ENCODE measurements around the gene AGBL4.

The AGBL4 gene

GRCh38 chr1:48670234-48671020 is 1353.3 kb downstream of the AGBL4 start:
- TF ChIP-seq GATA3 (IDR thresholded peaks at IDR 0.05; ENCODE audit: low read depth, low read length) = no peak
- no peak; the same call in 1 of the 2 replicates for TF ChIP-seq GATA2 (IDR thresholded peaks at IDR 0.05; ENCODE audit: low read depth, low read length)

DNA sequence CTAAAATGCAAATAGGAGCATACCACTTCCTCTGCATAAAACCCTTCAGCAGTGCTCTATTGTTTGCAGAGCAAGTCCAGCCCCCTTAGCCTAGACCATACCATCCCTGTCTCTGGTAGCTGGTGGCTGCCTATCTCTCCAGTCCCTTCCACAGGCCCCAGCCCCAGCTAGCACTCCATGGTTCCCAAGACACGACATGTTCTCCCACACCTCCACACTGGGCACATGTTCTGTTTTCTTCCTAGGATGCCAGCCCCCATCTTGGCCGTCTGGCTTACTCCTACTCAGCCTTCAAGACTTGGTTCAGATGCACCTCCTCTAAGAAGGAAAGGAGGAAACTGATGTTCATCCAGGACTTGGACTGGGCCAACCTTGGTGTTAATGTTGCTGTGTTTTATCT is 1355.4 kb downstream of the AGBL4 start:
- TF ChIP-seq GATA3 (IDR thresholded peaks at IDR 0.05; ENCODE audit: low read depth, low read length) (no peak), GATA2 (IDR thresholded peaks at IDR 0.05; ENCODE audit: low read depth, low read length) (no peak)

- TF ChIP-seq GATA2 (IDR thresholded peaks at IDR 0.05; ENCODE audit: low read depth, low read length) (no peak), GATA3 (IDR thresholded peaks at IDR 0.05; ENCODE audit: low read depth, low read length) (no peak)
Observed at GRCh38 chr1:48667782-48668181, 1356.0 kb downstream of the AGBL4 start.

DNA sequence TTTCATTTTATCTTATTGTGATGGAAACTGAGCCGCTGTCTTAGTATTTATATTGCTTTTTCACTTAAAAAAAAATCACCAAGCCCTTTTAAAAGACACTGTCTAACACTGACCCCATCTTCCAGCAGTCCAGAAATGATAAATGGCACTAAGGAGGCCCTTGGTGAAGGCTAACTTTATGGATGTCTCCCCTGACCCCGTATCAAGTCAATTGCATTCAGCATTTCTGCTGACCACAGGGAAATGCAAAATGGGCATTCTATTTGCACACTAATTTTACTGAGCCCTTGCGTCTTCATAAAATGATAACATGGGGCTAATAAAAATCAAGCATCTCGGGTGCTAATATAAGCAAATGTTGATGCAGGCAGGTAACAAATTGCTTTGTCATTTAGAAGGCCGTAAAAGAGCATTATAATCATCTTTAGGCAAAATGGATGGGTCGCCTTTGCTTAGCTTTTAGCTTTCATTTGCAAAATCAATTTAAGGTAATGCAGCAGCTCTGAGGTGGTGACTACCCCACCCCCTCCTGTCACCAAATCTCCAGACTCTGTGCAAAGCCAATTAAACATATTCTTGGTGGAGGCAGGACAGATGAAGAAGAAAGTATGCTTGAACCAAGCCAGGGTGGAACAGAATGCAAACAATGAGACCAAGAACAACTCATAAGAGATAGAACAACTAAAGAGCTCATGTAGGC is 1357.9 kb downstream of the AGBL4 start:
- no peak for TF ChIP-seq GATA3 (IDR thresholded peaks at IDR 0.05; ENCODE audit: low read depth, low read length)
- TF ChIP-seq GATA2 (IDR thresholded peaks at IDR 0.05; ENCODE audit: low read depth, low read length) = no peak

GRCh38 chr1:48661726-48662463 is 1361.9 kb downstream of the AGBL4 start:
- no peak for TF ChIP-seq GATA2 (IDR thresholded peaks at IDR 0.05; ENCODE audit: low read depth, low read length)
- no peak for TF ChIP-seq GATA3 (IDR thresholded peaks at IDR 0.05; ENCODE audit: low read depth, low read length)

DNA sequence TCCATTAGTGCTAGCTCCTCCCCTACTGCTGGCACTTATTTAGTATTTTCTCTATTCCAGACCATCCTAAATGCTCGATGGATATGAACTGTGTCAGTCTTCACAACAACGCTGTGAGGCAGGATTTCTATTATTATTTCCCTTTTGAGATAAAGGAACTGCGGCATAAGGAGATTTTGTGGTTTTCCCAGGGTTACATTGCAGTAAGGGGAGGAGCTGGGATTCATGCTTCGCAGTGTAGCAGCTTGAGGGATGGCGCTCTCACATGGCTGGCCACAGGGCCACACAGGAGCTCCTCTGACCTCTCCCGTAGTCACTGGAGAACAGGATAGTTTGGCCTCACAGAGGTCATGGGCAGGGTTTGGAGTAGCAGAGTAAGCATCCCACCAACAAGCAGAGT is 1364.0 kb downstream of the AGBL4 start:
- TF ChIP-seq GATA3 (IDR thresholded peaks at IDR 0.05; ENCODE audit: low read depth, low read length) (no peak), GATA2 (IDR thresholded peaks at IDR 0.05; ENCODE audit: low read depth, low read length) (no peak)

- TF ChIP-seq GATA3 (IDR thresholded peaks at IDR 0.05; ENCODE audit: low read depth, low read length) = no peak
- no peak for TF ChIP-seq GATA2 (IDR thresholded peaks at IDR 0.05; ENCODE audit: low read depth, low read length)
Observed at GRCh38 chr1:48657413-48657812, 1366.3 kb downstream of the AGBL4 start.

DNA sequence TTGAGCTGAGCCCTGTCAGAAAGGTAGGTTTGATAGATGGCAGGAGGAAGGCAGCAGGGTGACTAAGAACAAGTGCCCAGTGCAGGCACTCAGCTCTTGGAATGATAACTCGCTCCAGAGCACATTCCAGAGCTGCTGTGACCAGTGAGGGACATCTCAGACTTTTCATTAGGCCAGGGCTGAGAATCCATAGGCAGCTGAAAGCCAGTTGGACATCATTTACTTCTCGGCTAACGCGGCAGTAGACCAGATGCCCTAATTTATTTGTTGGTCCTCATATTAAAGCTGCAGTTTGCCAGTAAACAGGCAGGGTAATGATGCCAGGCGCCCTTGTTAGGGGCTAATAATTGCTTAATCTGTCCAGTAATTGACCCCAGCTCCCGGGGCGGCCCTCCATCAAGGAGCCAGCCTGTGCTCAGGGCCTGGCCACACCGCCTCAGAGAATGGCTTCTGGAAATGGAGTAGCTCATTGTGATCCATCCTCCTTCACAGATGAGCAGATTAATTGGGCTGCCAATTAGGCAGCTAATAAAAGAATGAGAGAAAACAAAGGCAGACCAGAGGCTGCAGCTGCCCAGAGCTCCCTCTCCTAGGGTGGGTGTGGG is 1369.0 kb downstream of the AGBL4 start:
- peak; percentile 74 for TF ChIP-seq GATA2 (IDR thresholded peaks at IDR 0.05; ENCODE audit: low read depth, low read length)
- no peak for TF ChIP-seq GATA3 (IDR thresholded peaks at IDR 0.05; ENCODE audit: low read depth, low read length)

GRCh38 chr1:48652334-48652733 is 1371.4 kb downstream of the AGBL4 start:
- TF ChIP-seq GATA2 (IDR thresholded peaks at IDR 0.05; ENCODE audit: low read depth, low read length) (no peak), GATA3 (IDR thresholded peaks at IDR 0.05; ENCODE audit: low read depth, low read length) (no peak)

GRCh38 chr1:48649880-48650279 is 1373.9 kb downstream of the AGBL4 start:
- no peak for TF ChIP-seq GATA3 (IDR thresholded peaks at IDR 0.05; ENCODE audit: low read depth, low read length)
- TF ChIP-seq GATA2 (IDR thresholded peaks at IDR 0.05; ENCODE audit: low read depth, low read length) = no peak

DNA sequence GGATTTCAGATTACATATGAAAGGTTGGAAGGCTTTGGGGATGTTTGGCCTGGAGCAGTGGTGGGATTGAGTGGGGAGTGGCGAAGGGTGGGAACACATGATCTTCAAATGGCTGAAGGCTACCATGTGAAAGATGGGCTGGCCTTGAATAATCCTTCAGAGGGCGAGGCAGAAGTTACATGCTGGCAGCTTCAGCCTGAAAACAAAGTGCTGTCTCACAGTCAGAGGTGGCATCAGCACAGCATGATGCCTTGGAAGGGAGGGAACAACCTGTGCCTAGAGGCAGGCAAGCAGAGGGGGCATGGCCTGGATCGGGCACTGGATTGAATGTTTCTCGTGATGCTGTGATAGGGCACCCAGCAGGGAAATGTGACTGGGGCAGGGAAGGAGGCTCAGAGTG is 1377.9 kb downstream of the AGBL4 start:
- no peak for TF ChIP-seq GATA3 (IDR thresholded peaks at IDR 0.05; ENCODE audit: low read depth, low read length)
- no peak for TF ChIP-seq GATA2 (IDR thresholded peaks at IDR 0.05; ENCODE audit: low read depth, low read length)

GRCh38 chr1:48644905-48645605 is 1378.7 kb downstream of the AGBL4 start:
- no peak for TF ChIP-seq GATA3 (IDR thresholded peaks at IDR 0.05; ENCODE audit: low read depth, low read length)
- no peak for TF ChIP-seq GATA2 (IDR thresholded peaks at IDR 0.05; ENCODE audit: low read depth, low read length)

DNA sequence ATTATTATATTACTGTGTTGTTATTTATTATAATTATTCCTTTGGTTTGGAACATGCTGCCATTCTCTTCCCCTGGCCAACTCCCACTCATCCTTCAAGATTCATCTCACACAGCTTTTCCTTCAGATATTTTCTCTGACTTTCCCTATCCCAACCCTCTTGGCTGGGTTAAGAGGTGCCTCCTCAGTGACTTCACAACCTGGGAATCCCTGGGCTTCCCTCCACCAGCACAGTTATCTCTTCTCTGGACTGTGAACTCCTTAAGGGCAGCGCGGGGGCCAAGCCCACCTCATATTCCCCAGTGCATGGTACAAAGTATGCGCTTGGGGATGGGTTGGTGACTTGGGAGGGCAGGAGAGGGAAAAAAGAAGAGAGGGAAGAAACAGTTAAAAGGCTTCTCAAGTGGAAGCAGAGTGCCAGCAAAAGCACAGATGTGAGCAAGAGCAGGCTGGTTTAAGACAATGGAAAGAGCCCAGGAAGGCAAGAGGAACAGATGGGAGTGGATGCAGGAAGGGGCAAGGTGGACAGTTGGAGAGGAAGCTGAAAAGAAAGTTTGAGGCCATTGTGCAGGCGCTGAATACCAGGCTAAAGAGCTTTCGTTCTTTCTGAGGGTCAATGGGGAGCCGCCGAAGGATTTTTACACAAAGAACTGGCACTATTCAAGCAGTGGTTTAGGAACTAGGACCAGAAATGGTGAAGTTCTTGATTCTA is 1379.4 kb downstream of the AGBL4 start:
- TF ChIP-seq GATA3 (IDR thresholded peaks at IDR 0.05; ENCODE audit: low read depth, low read length) (no peak), GATA2 (IDR thresholded peaks at IDR 0.05; ENCODE audit: low read depth, low read length) (no peak)

All from SH-SY5Y (cell line).